ENCODE measurements around the gene NOS1AP.

The NOS1AP gene

GRCh38 chr1:162089748-162090147, 20.3 kb downstream of the NOS1AP start:
- DNase-seq (ENCODE audit: low read depth in 2 of 2) = no peak

DNA sequence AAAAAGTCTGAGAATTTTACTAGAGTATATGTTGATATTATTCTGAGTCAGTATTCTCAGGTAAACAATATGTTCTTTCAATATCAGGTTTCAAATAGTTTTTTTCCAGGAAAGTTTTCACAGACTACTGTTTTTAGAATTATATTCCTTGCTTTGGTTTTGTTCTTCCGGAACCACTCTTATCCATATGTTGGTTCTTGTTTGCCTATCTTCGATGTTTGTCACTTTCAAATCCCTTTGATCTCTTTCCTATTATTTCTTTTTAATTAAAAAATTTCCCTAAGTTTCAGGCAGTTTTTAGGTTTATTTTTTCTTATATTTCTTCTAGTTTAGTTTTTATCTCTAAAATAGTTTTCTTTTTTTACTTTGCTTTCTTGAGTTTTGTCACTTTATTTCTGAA, 20.9 kb downstream of the NOS1AP start:
- DNase-seq (ENCODE audit: low read depth in 2 of 2) = no peak

DNA sequence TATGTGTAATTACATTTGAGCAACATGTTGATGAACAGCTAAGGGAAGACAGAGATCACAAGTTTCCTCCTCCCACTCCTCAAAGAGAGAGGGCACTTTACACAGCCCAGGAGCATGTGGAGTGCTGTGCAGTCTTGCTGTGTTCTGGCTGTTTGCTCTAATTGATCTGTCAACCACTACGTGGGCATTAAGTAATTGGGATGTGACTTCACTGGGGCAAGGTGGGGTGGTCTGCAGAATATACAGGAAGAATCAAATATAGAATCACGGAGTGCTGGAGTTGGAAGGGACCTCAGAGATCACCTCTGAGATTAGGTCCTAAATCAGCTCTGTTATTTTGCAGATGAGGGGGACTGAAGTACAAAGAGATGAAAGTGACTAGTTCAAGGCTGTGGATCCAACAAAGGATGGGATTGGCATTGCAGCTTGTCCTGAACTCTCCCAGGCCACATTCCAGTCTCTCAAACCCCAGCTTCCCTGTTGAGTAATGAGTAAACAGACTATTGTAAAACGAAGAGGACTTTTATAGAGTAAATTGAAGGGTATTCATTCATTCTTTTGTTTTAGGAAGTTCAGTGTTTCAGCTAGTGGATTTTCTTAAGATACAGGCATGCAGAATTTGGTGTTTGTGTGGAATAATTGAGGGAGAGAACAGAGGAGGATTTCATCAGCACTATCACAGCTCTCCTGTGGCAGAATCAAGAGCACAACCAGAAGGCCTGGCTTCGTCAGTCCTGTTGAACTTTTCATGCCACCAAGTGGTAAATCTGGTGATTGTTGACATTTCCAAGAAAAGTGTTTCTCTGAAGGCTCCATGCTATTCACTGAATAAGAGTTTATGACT, 22.4 kb downstream of the NOS1AP start:
- DNase-seq (ENCODE audit: low read depth in 2 of 2) = no peak

GRCh38 chr1:162093095-162093494, 23.6 kb downstream of the NOS1AP start:
- DNase-seq (ENCODE audit: low read depth in 2 of 2) = no peak

DNA sequence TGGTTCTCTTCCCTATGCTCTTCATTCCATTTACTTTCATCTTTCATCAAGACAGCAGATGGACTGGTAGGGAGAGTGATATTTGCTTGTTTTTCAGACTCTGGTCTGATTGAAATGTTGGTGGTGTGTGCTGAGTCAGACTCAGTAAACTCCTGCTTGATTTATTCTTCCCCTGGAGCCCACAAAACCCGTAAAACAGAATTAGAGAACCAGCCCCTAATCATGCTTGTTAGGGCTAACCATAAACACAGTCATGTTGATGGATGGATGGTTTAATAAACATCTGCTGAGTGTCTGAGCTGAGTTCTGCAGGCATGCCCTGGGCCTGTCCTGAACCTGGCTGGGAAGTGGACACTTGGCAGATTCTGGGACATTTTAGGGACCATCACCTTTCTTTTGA, 24.8 kb downstream of the NOS1AP start:
- DNase-seq (ENCODE audit: low read depth in 2 of 2) = no peak

DNA sequence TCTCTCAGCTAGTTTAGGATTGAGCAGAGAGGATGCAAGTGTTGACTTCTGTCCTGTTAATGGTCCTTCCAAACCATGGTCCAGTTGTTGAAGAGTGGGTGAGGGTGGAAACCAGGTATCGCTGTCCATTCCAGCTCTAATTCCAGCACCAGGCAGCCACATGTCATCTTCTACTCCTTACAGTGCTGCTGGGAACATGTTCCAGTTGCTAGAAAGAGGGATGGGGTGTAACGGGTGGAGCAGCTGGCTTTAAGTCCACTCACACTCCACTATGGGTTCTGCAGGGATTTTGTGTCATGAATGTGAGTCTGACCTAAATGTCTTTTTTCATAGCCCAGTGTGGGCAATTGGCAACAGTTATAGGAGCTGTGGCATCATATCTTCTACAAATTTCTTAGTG, 25.2 kb downstream of the NOS1AP start:
- no peak for DNase-seq (ENCODE audit: low read depth in 2 of 2)

DNA sequence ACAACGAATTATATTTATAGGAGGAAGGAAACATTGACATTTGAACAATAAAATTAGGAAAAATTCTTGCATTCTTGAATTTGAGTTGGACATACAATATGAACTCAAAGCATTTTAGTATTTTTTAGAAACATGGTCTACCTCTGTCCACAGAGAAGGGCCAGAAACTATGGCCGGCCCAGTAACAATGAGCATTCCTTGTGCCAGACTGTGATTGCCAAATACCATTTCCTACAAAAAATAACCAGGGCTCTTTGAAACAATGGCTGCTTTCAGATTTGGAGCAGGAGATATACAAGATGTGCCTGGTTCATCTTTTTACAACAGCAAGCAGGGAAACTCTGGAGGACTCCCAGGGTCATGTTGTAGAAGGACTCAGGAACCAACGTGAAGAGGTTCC, 38.4 kb downstream of the NOS1AP start:
- no peak for DNase-seq (ENCODE audit: low read depth in 2 of 2)

- DNase-seq (ENCODE audit: low read depth in 2 of 2) = no peak
Measured at GRCh38 chr1:162108426-162108825, 38.9 kb downstream of the NOS1AP start.

GRCh38 chr1:162110910-162111309, 41.4 kb downstream of the NOS1AP start:
- DNase-seq (ENCODE audit: low read depth in 2 of 2) = no peak

DNA sequence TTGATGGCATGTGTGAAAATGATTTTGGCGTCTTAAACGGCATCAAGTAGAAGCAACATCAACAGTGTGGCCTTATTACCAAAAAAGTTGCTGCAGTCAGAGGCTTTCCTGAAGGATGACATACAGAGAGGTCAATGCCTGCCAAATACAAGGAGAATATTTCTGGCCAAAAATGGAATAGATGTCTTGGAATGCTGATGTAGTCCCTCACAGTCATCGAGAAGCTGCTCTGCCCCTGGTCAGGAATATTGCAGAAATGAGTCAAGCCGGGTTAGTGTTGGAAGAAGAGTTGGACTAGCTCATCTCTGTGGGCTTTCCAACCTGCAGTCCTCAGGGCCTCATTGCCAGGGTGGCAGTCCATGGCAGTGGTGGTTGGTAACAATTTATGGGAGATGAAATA, 42.1 kb downstream of the NOS1AP start:
- no peak for DNase-seq (ENCODE audit: low read depth in 2 of 2)

DNA sequence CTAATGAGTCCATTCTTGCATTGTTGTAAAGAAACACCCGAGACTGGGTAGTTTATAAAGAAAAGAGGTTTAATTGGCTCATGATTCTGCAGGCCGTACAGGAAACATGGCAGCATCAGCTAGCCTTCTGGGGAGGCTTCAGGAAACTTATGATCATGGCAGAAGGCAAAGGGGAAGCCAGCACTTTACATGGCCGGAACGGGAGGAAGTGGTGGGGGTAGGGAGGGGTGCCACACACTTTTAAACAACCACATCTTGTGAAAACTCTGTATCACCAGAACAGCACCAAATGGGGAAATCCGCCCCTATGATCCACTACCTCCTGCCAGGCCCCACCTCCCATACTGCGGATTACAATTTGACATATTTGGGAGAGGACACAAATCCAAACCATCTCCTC, 43.9 kb downstream of the NOS1AP start:
- no peak for DNase-seq (ENCODE audit: low read depth in 2 of 2)

GRCh38 chr1:162117039-162117774, 47.7 kb downstream of the NOS1AP start:
- no peak for DNase-seq (ENCODE audit: low read depth in 2 of 2)

GRCh38 chr1:162118063-162118462, 48.6 kb downstream of the NOS1AP start:
- DNase-seq (ENCODE audit: low read depth in 2 of 2) = no peak

GRCh38 chr1:162128693-162129356, 59.3 kb downstream of the NOS1AP start:
- no peak for DNase-seq (ENCODE audit: low read depth in 2 of 2)

GRCh38 chr1:162130308-162130707, 60.8 kb downstream of the NOS1AP start:
- no peak for DNase-seq (ENCODE audit: low read depth in 2 of 2)

GRCh38 chr1:162131400-162132321, 62.2 kb downstream of the NOS1AP start:
- no peak for DNase-seq (ENCODE audit: low read depth in 2 of 2)

GRCh38 chr1:162133566-162133965, 64.1 kb downstream of the NOS1AP start:
- DNase-seq (ENCODE audit: low read depth in 2 of 2) = no peak

- no peak for DNase-seq (ENCODE audit: low read depth in 2 of 2)
Measured at GRCh38 chr1:162134646-162135045, 65.2 kb downstream of the NOS1AP start.

GRCh38 chr1:162135271-162135775, 65.8 kb downstream of the NOS1AP start:
- DNase-seq (ENCODE audit: low read depth in 2 of 2) = no peak

DNA sequence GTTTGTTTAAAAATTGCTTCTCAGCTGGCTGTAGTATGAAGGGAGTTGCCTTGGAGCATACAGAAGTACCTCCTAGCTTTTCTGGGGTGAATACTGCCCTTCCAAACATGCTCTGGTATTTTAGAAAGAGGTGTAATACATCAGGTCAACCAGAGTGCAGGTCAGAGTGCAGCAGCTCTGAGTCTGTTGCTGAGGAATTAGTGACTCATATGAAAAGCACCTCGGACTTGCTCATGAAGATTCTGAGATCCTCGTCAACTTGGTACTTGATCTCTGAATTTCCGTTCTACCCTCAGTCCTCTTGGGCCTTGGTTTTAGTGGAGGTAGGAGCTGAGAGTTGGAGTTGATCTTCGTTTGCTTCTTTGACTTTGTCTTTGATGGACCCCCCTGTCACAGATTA, 67.3 kb downstream of the NOS1AP start:
- no peak for DNase-seq (ENCODE audit: low read depth in 2 of 2)

GRCh38 chr1:162137179-162137960, 67.9 kb downstream of the NOS1AP start:
- no peak for DNase-seq (ENCODE audit: low read depth in 2 of 2)
